Endothelial cell of umbilical vein (primary cell): Measurements from ENCODE around the gene CDCA7L. TPM values are rescaled to one million over a fixed set of nuclear protein-coding genes. Genes with fewer than 3 reads are reported as not detected.

Source experiments
- BruUV-seq: library from RNA; stranded (reverse); fragments of 400-500 nt; replicated peaks from 2 replicates; lab custom pipeline; 2021; lab: Mats Ljungman, UMichigan
- CTCF ChIA-PET: fragments of 300-600, 350-600 bp; sonication (Branson Sonifier 250); formaldehyde crosslinking; loops from one replicate; lab custom pipeline; 2021; ENCODE audit warnings: antibody characterized with exemption, inconsistent platforms; lab: Charles Lee
- POLR2A ChIA-PET: fragments of 300-600, 350-600 bp; sonication (Branson Sonifier 250); formaldehyde crosslinking; loops from one replicate; lab custom pipeline; 2021; ENCODE audit warnings: antibody characterized with exemption, inconsistent platforms; lab: Charles Lee
- DNase-seq: peaks from one replicate; pipeline ENCODE4 v3.0.0-alpha.2; 2011; ENCODE audit warnings: low read depth, low spot score
- FAIRE-seq: peaks from 2 replicates; lab custom pipeline; 2011; peaks lifted over from hg19 to GRCh38; lab: Jason Lieb, UNC
- H2AFZ ChIP-seq: 2 replicates; pipeline ENCODE4 v1.6.0; 2012; ENCODE audit warnings: low read depth, low read length, control low read depth, inconsistent platforms
- H3K27ac ChIP-seq: 2 replicates; pipeline ENCODE4 v1.5.1; 2011; ENCODE audit warnings: low read depth, mild to moderate bottlenecking, control low read depth, low read length, moderate library complexity; ENCODE audit not compliant: insufficient read depth
- H3K27me3 ChIP-seq, 2 experiments: 2 replicates each; pipeline versions ENCODE4 v1.6.0 to v1.6.1; 2011; ENCODE audit warnings: low read length in 2 of 2, mixed read lengths in 1 of 2; ENCODE audit not compliant: control insufficient read depth in 2 of 2, insufficient read depth in 2 of 2
- H3K36me3 ChIP-seq, 2 experiments: 2 replicates in 1 of 2; 3 replicates in 1 of 2; pipeline ENCODE4 v1.5.1; 2011; ENCODE audit warnings: low read length in 2 of 2, mild to moderate bottlenecking in 1 of 2, moderate library complexity in 1 of 2; ENCODE audit not compliant: control insufficient read depth in 2 of 2, insufficient read depth in 2 of 2; ENCODE audit errors: extremely low read depth in 1 of 2
- H3K4me1 ChIP-seq: 3 replicates; pipeline ENCODE4 v1.5.1; 2011; ENCODE audit warnings: mild to moderate bottlenecking, low read length; ENCODE audit not compliant: control insufficient read depth, insufficient read depth; ENCODE audit errors: extremely low read depth
- H3K4me2 ChIP-seq: 2 replicates; pipeline ENCODE4 v1.6.1; 2011; ENCODE audit warnings: low read length, control low read depth, mixed read lengths; ENCODE audit not compliant: insufficient read depth
- H3K4me3 ChIP-seq, 3 experiments: fragments of 200-600 bp in 1 of 3; sonication (generic), shearing (Covaris generic) in 1 of 3; replicated peaks in 1 of 3; 2 replicates each; pipeline ENCODE4 v1.5.1; 2011 to 2016; ENCODE audit warnings: control low read depth in 3 of 3, low read length in 3 of 3, mild to moderate bottlenecking in 2 of 3, inconsistent platforms in 1 of 3, low read depth in 1 of 3, moderate library complexity in 1 of 3; ENCODE audit not compliant: insufficient read depth in 1 of 3
- H3K79me2 ChIP-seq: 2 replicates; pipeline ENCODE4 v1.6.0; 2012; ENCODE audit warnings: low read length, inconsistent platforms; ENCODE audit not compliant: control insufficient read depth, insufficient read depth
- H3K9ac ChIP-seq: replicated peaks from 2 replicates; pipeline ENCODE3; 2011; ENCODE audit warnings: low read length, control low read depth; ENCODE audit not compliant: insufficient read depth; ENCODE audit errors: extremely low read depth
- H3K9me1 ChIP-seq: replicated peaks from 3 replicates; pipeline ENCODE4 v1.6.0; 2011; ENCODE audit warnings: mild to moderate bottlenecking, low read length; ENCODE audit not compliant: control insufficient read depth, insufficient read depth; ENCODE audit errors: extremely low read depth
- H3K9me3 ChIP-seq: replicated peaks from 2 replicates; pipeline ENCODE4 v1.5.1; 2012; ENCODE audit warnings: low read length, inconsistent platforms; ENCODE audit not compliant: control insufficient read depth, insufficient read depth
- H4K20me1 ChIP-seq: replicated peaks from 2 replicates; pipeline ENCODE3; 2011; ENCODE audit warnings: mild to moderate bottlenecking, low read length; ENCODE audit not compliant: control insufficient read depth, insufficient read depth; ENCODE audit errors: extremely low read depth
- CTCF ChIP-seq, 2 donors: IDR thresholded peaks; 1 replicate in 1 of 2; 2 replicates in 1 of 2; pipeline ENCODE4 v1.5.1; 2011; ENCODE audit warnings: low read length in 2 of 2, mild to moderate bottlenecking in 2 of 2, moderate library complexity in 2 of 2, control low read depth in 1 of 2, inconsistent platforms in 1 of 2, low read depth in 1 of 2; ENCODE audit not compliant: insufficient read depth in 1 of 2; ENCODE audit errors: extremely low read depth in 1 of 2
- EZH2 ChIP-seq: IDR thresholded peaks from 2 replicates; pipeline ENCODE4 v1.6.1; 2012; ENCODE audit warnings: borderline replicate concordance, low read depth, mild to moderate bottlenecking, moderate library complexity, low read length, inconsistent platforms; ENCODE audit not compliant: severe bottlenecking
- FOS ChIP-seq: IDR thresholded peaks from 2 replicates; pipeline ENCODE4 v1.6.1; 2011; ENCODE audit warnings: mild to moderate bottlenecking, low read length, moderate library complexity, borderline replicate concordance; ENCODE audit not compliant: insufficient read depth
- GATA2 ChIP-seq: IDR thresholded peaks from 2 replicates; pipeline ENCODE4 v1.7.0; 2011; ENCODE audit warnings: low read depth, mild to moderate bottlenecking, moderate library complexity, mixed read lengths, low read length; ENCODE audit not compliant: insufficient read length, insufficient read depth
- JUN ChIP-seq: IDR thresholded peaks from 2 replicates; pipeline ENCODE4 v1.6.1; 2011; ENCODE audit warnings: borderline replicate concordance, low read depth; ENCODE audit not compliant: insufficient read length, insufficient read depth
- MAX ChIP-seq: IDR thresholded peaks from 2 replicates; pipeline ENCODE4 v1.6.1; 2011; ENCODE audit not compliant: insufficient read depth, insufficient read length
- MYC ChIP-seq: IDR thresholded peaks from one replicate; pipeline ENCODE4 v1.6.1; 2011; ENCODE audit warnings: mild to moderate bottlenecking, low read depth, low read length
- POLR2A ChIP-seq: IDR thresholded peaks from 2 replicates; pipeline ENCODE4 v1.6.1; 2012; ENCODE audit warnings: low read depth, mild to moderate bottlenecking, control low read depth, low read length
- POLR2AphosphoS5 ChIP-seq: IDR thresholded peaks from 2 replicates; pipeline ENCODE4 v1.6.1; 2012; ENCODE audit warnings: low read depth, mild to moderate bottlenecking, control low read depth, low read length, moderate library complexity; ENCODE audit not compliant: insufficient read depth
- dilution Hi-C: fragments of 300-500 bp; cut with MboI; formaldehyde crosslinking; loops from one replicate; pipeline ENCODE4 v1.15.0; 2019; ENCODE audit warnings: low sequenced_read_pairs; ENCODE audit not compliant: extremely low pct_ligation_motif_present
- intact Hi-C: fragments of 100-400 bp; cut with micrococcal nuclease; formaldehyde crosslinking; loops from one replicate; pipeline ENCODE4 v1.10.0; 2022
- polyA plus RNA-seq, 4 experiments: library from polyadenylated mRNA; depleted of rRNA in 3 of 4; stranded (reverse) in 3 of 4; unstranded in 1 of 4; fragments of >200 nt; gene quantifications; 2 replicates each; pipeline versions ENCODE4 v1.2.1 to v1.2.3, GENCODE V29; 2011 to 2012; ENCODE audit warnings: missing spikeins in 1 of 4
- total RNA-seq: library from RNA; stranded (reverse); gene quantifications from 2 replicates; pipeline ENCODE4 v1.2.3, GENCODE V29; 2021

Gene CDCA7L
- total and polyA plus RNA-seq, 2 donors (not counting 3 experiments of a cell fraction or from before 2014, with no cell fraction given): 68.4 to 91.6 TPM

GRCh38 chr7:21943436-21943835, 2.3 kb downstream of the CDCA7L start:
- H3K79me2 ChIP-seq: peaks cover 64% of the 10 kb centered on the region
- no peaks in the 10 kb centered on the region for H4K20me1 ChIP-seq
- no peaks in the 10 kb centered on the region for H3K9me3 ChIP-seq
- DNase-seq (no peak), FAIRE-seq (no peak)
- H3K27ac ChIP-seq: peak overlapping the region; percentile 20
- H3K4me3 ChIP-seq: peak overlapping the region in 1 of 3 experiments; percentile 25
- intact Hi-C loops (loop anchor here (10.0 kb wide), 2 partner anchors 271 to 1159 kb away; partner anchors contain the start of gene SP8), dilution Hi-C loops (no loop called here)
- peak overlapping the region; percentile 85 for H3K4me2 ChIP-seq
- H3K9me1 ChIP-seq: no peaks in the 10 kb centered on the region
- CTCF ChIA-PET: interaction anchor here (0.7 to 2.6 kb wide), 5 partner anchors 10 to 58 kb away, joined by 3 to 9 read pairs (median 8); no protein-coding TSS in a partner anchor
- peak overlapping the region; percentile 8 for H3K9ac ChIP-seq
- H3K27me3 ChIP-seq: no peaks in the 10 kb centered on the region
- POLR2A ChIA-PET: interaction anchor here (0.7 kb wide), 1 partner anchor 686 kb away, joined by 5 read pairs; no protein-coding TSS in a partner anchor
- TF ChIP-seq POLR2AphosphoS5 (no peak), EZH2 (no peak), GATA2 (no peak), POLR2A (no peak), MAX (no peak), CTCF (IDR thresholded peaks at IDR 0.05; ENCODE audit: extremely low read depth in 1 of 2, insufficient read depth in 1 of 2, low read depth in 1 of 2, low read length in 2 of 2) (no peak), JUN (no peak), FOS (no peak), MYC (no peak)
- no peaks in the 10 kb centered on the region for H3K36me3 ChIP-seq
- no peak overlapping the region for H2AFZ ChIP-seq
- BruUV-seq: no TSS peak
- peaks cover 68% of the 10 kb centered on the region for H3K4me1 ChIP-seq
